ENCODE measurements around the gene RHOF. TPM values are rescaled to one million over a fixed set of nuclear protein-coding genes. Genes with fewer than 3 reads are reported as not detected.

The RHOF gene
- total RNA-seq, 1 experiment from 2014 or later, result 232 TPM

GRCh38 chr12:121810234-121810817 lies 16.8 kb upstream of the RHOF start:
- POLR2A ChIA-PET (ENCODE audit: unreplicated experiment), result interaction anchor here (1.0 to 1.4 kb wide), 2 partner anchors 8 to 16 kb away, joined by 3 to 24 read pairs; no protein-coding TSS in a partner anchor
- TF ChIP-seq EZH2 (IDR thresholded peaks at IDR 0.05; ENCODE audit: low read length, unreplicated experiment), result no peak
- no peak for TF ChIP-seq EZH2phosphoT487 (IDR thresholded peaks at IDR 0.05; ENCODE audit: borderline replicate concordance, low read length)
- no peak for TF ChIP-seq CTCF (conservative IDR thresholded peaks at IDR 0.05; ENCODE audit: low read depth, low read length)
- Histone ChIP-seq H3K27ac (ENCODE audit: low read length) (no peak overlapping the region), H3K4me1 (ENCODE audit: insufficient read depth, low read length) (peaks cover 35% of the 10 kb centered on the region), H3K36me3 (ENCODE audit: low read depth, low read length) (peaks cover 35% of the 10 kb centered on the region), H3K9ac (ENCODE audit: low read length) (no peak overlapping the region), H3K9me3 (ENCODE audit: low read length) (no peaks in the 10 kb centered on the region), H4K20me1 (ENCODE audit: low read length) (peaks cover 25% of the 10 kb centered on the region), H3K4me2 (ENCODE audit: low read length) (peak overlapping the region; percentile 81), H3F3A (ENCODE audit: low read length, unreplicated experiment) (no peaks in the 10 kb centered on the region), H2AFZ (ENCODE audit: low read length) (no peak overlapping the region), H3K9me2 (replicated peaks; ENCODE audit: low read length) (no peaks in the 10 kb centered on the region), H3K27me3 (ENCODE audit: low read length) (no peaks in the 10 kb centered on the region), H3K79me2 (ENCODE audit: low read length) (peaks cover 97% of the 10 kb centered on the region), H3K4me3 (ENCODE audit: low read length) (peak overlapping the region; percentile 70; the same call in 1 of the 2 replicates)
- no TSS peak for BruUV-seq (replicated peaks)
- ATAC-seq (no peak), DNase-seq (no peak)
- CTCF ChIA-PET, result interaction anchor here (3.3 kb wide), 1 partner anchor 15 kb away, joined by 95 read pairs; the partner anchor contains the start of gene RHOF
- intact Hi-C loops (cut with micrococcal nuclease), result no loop called here

- no peaks in the 10 kb centered on the region for H3K9me3 ChIP-seq (ENCODE audit: low read length)
- CTCF ChIA-PET, result interaction anchor here (3.3 kb wide), 1 partner anchor 14 kb away, joined by 95 read pairs; the partner anchor contains the start of gene RHOF
- H3K27me3 ChIP-seq (ENCODE audit: low read length), result no peaks in the 10 kb centered on the region
- intact Hi-C loops (cut with micrococcal nuclease), result no loop called here
- H3K27ac ChIP-seq (ENCODE audit: low read length), result no peak overlapping the region
- H4K20me1 ChIP-seq (ENCODE audit: low read length), result peaks cover 25% of the 10 kb centered on the region
- peaks cover 35% of the 10 kb centered on the region for H3K4me1 ChIP-seq (ENCODE audit: insufficient read depth, low read length)
- no peak overlapping the region for H3K4me3 ChIP-seq (ENCODE audit: low read length)
- BruUV-seq (replicated peaks), result no TSS peak
- H3K36me3 ChIP-seq (ENCODE audit: low read depth, low read length), result peaks cover 29% of the 10 kb centered on the region; the same call in 1 of the 2 replicates
- ATAC-seq, result no peak
- TF ChIP-seq CTCF (conservative IDR thresholded peaks at IDR 0.05; ENCODE audit: low read depth, low read length) (no peak), EZH2 (IDR thresholded peaks at IDR 0.05; ENCODE audit: low read length, unreplicated experiment) (no peak)
- H3K79me2 ChIP-seq (ENCODE audit: low read length), result peaks cover 98% of the 10 kb centered on the region
- POLR2A ChIA-PET (ENCODE audit: unreplicated experiment), result interaction anchor here (1.0 kb wide), 1 partner anchor 8 kb away, joined by 24 read pairs; no protein-coding TSS in a partner anchor
- H3F3A ChIP-seq (ENCODE audit: low read length, unreplicated experiment), result no peaks in the 10 kb centered on the region
- no peak overlapping the region for H2AFZ ChIP-seq (ENCODE audit: low read length)
- no peak for DNase-seq
- no peaks in the 10 kb centered on the region for H3K9me2 ChIP-seq (replicated peaks; ENCODE audit: low read length)
- no peak overlapping the region for H3K4me2 ChIP-seq (ENCODE audit: low read length)
- no peak overlapping the region for H3K9ac ChIP-seq (ENCODE audit: low read length)
Measured at GRCh38 chr12:121809712-121810116, 16.2 kb upstream of the RHOF start.

GRCh38 chr12:121808623-121809022 lies 15.1 kb upstream of the RHOF start:
- H3K4me3 ChIP-seq (ENCODE audit: low read length), result no peak overlapping the region
- no peak overlapping the region for H3K4me2 ChIP-seq (ENCODE audit: low read length)
- no peak overlapping the region for H2AFZ ChIP-seq (ENCODE audit: low read length)
- H3K4me1 ChIP-seq (ENCODE audit: insufficient read depth, low read length), result peaks cover 32% of the 10 kb centered on the region
- H3K79me2 ChIP-seq (ENCODE audit: low read length), result peaks cover 95% of the 10 kb centered on the region
- peaks cover 22% of the 10 kb centered on the region; the same call in 1 of the 2 replicates for H3K36me3 ChIP-seq (ENCODE audit: low read depth, low read length)
- H3K9ac ChIP-seq (ENCODE audit: low read length), result no peak overlapping the region
- no peaks in the 10 kb centered on the region for H3F3A ChIP-seq (ENCODE audit: low read length, unreplicated experiment)
- H3K27me3 ChIP-seq (ENCODE audit: low read length), result no peaks in the 10 kb centered on the region
- no peak for DNase-seq
- TF ChIP-seq CTCF (conservative IDR thresholded peaks at IDR 0.05; ENCODE audit: low read depth, low read length) (no peak), EZH2 (IDR thresholded peaks at IDR 0.05; ENCODE audit: low read length, unreplicated experiment) (no peak), EZH2phosphoT487 (IDR thresholded peaks at IDR 0.05; ENCODE audit: borderline replicate concordance, low read length) (no peak)
- no peak overlapping the region for H3K27ac ChIP-seq (ENCODE audit: low read length)
- BruUV-seq (replicated peaks), result no TSS peak
- H3K9me2 ChIP-seq (replicated peaks; ENCODE audit: low read length), result no peaks in the 10 kb centered on the region
- ChIA-PET CTCF (no interaction called here), POLR2A (ENCODE audit: unreplicated experiment) (no interaction called here)
- ATAC-seq, result no peak
- H3K9me3 ChIP-seq (ENCODE audit: low read length), result no peaks in the 10 kb centered on the region
- intact Hi-C loops (cut with micrococcal nuclease), result no loop called here
- H4K20me1 ChIP-seq (ENCODE audit: low read length), result peaks cover 23% of the 10 kb centered on the region

All from PC-3 (cell line).